K562 treated with DMSO at 1 percent for 48 hours (cell line): ENCODE data around the gene VIPR2. TPM values are rescaled to one million over a fixed set of nuclear protein-coding genes. Genes with fewer than 3 reads are reported as not detected.

Experiments used
- total RNA-seq: library from RNA; unstranded; fragments of 300-600 nt; gene quantifications from 2 replicates; pipeline ENCODE4 v1.2.3, GENCODE V29; 2022; ENCODE audit warnings: low replicate concordance; ENCODE audit errors: extremely low read depth

VIPR2 gene
- not detected in 2 replicates for total RNA-seq

GRCh38 chr7:159144758-159145489 lies at the start of gene VIPR2:
Gene VIPR2, minus strand, starts transcription at chr7:159144867. Its CDS starts 96 bp downstream, at chr7:159144771.

